ENCODE results near the gene ADAP2.
"Not testable (repeated sequence)": the region's sequence is repeated elsewhere in the genome, so short reads cannot be mapped to it uniquely, and the experiment has no call there.

The ADAP2 gene

DNA sequence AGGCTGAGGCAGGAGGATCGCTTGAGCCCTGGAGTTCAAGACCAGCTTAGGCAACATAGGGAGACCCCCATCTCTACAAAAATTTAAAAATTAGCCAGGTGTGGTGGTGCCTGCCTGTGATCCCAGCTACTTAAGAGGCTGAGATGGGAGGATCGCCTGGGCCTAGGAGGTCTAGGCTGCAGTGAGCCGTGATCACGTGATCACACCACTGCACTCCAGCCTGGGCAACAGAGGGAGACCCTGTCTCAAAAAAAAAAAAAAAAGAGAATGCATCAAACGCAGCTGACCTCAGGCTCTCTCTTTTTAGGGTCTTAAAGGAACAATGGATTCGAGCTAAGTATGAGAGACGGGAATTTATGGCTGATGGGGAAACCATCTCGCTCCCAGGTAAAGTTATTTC is 9.8 kb downstream of the ADAP2 start:
- DNase-seq = not testable (repeated sequence)

- no peak for DNase-seq
These were observed 12.2 kb downstream of the ADAP2 start for GRCh38 chr17:30933966-30934365.

GRCh38 chr17:30939051-30939689 is 17.4 kb downstream of the ADAP2 start:
- no peak for DNase-seq

DNA sequence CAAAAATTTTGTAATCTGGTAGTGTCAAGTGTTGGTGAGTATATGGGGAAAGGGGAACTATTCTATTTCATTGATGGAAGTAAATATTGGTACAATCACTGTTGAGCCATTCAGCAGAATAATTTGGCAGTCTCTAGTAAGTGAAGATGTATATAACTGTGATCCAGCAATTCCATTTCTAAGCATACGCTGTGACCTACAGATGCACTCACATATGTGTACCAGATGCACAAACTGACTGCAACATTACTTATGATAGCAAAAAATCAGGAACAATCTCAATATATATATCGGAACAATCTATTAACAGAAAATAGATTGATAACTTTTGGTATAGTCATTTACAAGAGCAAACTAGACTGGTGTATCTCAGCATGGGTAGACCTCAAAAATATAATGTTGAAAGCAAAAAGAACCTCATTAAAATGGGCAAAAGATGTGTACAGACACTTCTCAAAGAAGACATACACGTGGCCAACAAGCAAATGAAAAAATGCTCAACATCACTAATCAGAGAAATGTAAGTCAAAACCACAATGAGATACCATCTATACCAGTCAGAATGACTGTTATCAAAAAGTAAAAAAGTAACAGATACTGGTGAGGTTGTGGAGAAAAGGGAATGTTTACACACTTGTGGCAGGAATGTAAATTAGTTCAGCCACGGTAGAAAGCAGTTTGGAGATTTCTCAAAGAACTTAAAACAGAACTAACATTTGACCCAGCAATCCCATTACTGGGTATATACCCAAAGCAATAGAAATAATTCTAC is 20.7 kb downstream of the ADAP2 start:
- no peak for DNase-seq

- DNase-seq = no peak
These were observed 26.1 kb downstream of the ADAP2 start for GRCh38 chr17:30947796-30948195.

DNA sequence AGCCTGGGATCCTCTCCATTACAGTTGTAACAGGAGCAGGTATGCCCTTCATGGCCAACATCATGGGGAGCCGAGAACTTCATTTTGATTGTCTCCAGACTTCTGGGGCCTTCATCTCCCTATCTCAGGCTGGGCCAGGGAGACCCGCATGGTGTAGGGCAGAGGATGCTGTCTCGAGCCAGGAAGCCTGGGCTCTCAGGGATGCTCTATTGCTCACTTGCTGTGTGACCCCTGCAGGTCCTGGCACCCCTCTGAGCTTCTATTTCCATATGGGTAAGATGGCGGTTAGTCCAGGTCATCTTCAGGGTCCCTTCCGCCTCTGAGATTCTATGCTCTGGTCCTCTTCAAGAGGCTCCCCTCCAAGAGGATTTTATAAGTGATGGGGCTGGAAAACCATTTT is 28.4 kb downstream of the ADAP2 start:
- DNase-seq = no peak

GRCh38 chr17:30950669-30951399 is 29.1 kb downstream of the ADAP2 start:
- peak; percentile 29 for DNase-seq

DNA sequence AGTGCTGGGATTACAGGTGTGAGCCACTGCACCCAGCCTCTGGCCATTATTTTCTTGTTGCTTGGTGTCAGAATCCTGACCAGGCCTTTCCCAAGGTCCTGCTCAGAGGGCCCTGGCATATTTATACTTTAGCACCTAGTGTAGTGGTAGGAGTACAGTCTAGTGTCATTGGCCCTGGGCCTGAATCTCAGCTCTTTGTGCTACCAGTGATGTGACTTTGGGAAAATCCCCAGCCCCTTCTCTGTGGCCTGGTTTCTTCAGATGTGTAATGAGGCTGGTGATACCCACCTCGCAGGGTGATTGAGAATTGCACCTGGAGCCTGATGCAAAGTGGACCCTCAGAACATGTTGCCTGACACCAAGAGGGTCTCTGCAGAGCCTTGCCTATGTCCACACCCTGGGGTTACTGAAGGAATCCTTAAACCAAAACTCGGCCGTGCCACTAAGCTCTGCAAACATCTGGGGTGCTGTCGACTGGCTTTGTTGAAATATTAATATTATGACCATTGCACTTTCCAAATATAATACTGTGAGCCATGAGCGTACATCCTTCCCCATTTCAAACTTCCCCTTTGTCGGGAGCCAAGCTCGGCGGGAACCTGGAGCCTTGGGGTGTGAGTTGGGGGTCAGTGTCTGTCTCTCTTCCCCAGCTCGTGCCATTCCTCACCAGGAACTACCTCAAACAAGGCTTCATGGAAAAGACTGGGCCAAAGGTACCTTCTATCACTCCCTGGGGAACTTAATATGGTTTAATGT is 31.1 kb downstream of the ADAP2 start:
- DNase-seq = no peak

DNA sequence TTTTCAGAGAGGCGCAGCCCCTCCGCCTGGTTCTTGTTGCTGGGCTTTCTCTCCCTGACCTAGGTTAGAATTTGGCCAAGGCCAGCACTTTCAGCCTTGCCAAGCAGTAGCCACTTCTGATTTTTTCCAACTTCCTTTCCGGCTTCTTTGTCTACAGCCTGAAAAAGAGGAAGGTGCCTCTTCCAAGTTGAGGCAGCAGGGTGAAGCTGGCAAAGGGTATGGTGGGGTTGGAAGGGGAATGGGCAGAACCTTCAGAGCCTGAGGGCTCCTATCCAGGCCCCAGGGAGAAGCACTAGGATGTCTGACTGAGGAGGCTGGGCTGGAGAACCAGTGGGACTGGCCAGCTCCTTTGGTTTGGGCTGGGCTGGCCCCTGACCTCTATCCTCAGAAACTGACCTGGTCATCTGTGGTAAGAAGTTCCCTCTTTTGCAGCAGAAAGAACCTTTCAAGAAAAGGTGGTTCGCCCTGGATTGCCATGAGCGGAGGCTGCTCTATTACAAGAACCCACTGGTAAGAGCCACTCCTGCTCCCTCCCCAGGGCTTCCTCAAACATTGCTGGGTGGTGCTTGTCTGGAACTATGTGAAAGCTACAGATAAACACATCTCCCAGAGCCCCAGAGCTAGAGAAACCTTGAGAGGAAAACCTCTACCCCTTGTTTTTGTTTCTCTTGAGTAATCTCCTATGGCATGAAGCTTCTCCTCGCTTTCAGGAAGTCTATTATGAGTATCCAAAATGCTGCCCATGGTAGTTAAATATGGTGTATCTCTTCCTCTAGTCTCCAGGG is 32.5 kb downstream of the ADAP2 start:
- no peak for DNase-seq

DNA sequence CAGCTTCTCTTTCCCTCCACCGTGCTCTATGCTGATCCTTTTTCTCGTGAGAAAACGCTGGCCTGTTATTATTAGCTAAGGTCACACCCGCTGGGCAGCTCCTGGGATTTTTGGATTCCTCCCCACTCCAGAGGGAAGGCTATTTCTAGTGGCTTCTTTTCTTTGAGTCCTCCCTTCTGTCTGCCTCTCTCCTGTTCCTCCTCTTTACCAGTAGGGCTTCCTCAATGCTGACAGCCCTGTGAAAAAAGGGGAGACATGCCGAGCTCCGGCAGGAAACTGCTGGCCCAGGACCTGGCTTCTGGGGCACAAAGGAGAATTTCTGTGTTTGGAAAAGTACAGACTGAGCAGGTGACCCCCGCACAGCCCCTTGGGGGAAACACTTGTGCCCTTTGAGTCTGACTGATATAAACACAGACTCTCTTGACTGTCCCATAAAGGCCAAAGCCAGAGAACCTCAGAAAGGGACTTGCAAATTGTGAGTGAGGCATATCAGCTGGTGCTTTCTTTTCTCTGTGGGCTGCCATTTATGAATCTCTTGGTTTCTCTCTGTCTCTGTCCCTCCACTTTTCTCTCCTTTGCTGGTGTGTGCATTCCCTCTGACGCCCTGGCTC is 35.1 kb downstream of the ADAP2 start:
- no peak for DNase-seq

DNA sequence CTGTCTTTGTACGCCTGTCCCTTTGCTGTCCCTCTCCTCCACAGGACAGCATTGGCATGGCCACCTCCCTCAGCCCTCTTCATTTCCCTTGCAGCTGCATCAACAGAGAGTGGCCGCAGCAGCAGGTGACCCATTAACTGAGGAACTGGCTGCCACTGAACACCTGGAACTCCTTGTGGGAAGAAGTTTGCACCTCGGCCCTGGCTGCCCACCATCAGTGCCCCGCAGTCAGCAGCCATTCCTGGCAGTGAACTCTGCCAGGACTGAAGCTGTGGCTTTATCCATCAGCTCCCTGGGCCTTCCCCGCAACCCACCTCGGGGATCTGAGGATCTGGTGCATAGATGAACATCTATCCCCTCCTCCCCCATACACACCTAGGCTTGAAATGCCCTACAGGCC is 36.0 kb downstream of the ADAP2 start:
- no peak for DNase-seq

- no peak for DNase-seq
These were observed 36.4 kb downstream of the ADAP2 start for GRCh38 chr17:30958187-30958586.

DNA sequence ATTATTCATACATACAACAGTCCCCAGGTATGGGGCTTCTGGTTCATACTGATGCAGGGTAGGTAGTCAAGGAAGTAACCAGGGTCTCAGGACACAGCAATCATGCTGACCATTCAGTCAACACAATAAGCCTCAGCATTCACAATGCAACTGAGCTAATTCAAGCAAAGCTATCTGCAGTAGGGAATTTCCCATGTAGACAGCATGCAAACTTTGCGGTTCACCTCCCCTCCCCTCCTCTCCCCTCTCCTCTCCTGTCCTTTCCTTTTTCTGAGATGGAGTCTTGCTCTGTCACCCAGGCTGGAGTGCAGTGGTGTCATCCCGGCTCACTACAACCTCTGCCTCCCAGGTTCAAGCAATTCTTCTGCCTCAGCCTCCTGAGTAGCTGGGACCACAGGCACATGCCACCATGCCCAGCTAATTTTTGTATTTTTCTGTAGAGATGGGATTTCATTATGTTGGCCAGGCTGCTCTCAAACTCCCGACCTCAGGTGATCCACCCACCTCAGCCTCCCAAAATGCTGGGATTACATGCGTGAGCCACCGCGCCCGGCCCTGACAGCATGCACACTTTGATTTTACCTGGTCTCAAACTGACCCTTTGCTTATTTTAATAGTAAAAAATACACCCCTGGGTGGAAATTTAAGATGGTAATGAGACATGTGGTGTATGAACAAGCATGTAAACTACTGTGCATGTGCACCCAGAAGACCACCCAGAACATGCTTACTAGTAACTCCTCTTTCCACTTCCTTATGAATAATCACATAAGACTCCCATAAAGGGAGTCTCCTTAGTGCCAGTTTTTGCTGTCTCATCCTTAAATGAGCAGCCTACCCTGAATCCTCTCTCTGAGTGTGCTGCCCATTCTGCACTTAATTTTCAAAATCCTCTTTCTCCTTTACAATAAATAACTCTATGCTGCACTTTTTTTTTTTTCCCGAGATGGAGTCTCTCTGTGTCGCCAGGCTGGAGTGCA is 39.8 kb downstream of the ADAP2 start:
- peak; percentile 82 for DNase-seq

DNA sequence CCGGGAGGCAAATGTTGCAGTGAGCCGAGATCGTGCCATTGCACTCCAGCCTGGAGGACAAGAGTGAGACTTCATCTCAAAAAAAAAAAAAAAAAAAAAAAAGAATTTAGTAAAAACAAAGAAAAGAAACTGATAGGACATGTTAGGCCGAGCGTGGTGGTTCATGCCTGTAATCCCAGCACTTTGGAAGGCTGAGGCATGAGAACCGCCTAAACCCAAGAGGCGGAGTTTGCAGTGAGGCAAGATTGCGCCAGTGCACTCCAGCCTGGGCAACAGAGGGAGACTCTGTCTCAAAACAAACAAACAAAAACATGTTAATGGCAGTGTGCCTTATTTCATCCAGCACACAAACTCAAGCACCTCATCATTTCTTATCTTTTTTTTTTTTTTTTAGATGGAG is 42.6 kb downstream of the ADAP2 start:
- DNase-seq = not testable (repeated sequence)

DNA sequence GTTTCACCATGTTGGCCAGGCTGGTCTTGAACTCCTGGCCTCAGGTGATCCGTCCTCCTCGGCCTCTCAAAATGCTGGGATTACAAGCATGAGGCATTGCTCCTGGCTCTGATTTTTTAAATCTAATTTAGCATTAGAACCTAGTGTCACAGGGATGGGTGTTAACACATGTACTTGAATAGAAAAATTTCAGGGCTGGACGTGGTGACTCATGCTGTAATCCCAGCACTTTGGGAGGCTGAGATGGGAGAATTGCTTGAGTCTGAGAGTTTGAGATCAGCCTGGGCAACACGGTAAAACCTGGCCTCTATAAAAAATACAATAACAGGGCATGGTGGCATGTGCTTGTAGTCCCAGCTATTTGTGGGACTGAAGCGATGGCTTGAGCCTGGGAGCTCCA is 43.1 kb downstream of the ADAP2 start:
- DNase-seq = no peak

DNA sequence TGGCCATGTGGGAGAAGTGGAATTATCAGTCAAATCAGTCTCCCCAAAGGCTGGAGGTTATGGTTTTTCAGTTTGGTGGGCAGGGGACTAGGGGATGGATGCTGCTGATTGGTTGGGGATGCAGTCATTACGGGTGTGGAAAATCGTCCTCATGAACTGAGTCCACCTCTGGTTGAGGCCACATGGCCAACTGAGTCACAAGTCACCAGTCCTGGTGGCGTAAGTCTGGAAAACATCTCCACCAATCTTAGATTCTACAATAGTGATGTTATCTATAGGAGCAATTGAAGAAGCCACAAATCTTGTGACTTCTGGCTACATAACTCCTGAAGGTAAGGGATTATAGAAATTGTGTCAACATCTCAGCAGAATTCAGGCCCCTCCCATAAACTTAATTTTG is 43.9 kb downstream of the ADAP2 start:
- no peak for DNase-seq

DNA sequence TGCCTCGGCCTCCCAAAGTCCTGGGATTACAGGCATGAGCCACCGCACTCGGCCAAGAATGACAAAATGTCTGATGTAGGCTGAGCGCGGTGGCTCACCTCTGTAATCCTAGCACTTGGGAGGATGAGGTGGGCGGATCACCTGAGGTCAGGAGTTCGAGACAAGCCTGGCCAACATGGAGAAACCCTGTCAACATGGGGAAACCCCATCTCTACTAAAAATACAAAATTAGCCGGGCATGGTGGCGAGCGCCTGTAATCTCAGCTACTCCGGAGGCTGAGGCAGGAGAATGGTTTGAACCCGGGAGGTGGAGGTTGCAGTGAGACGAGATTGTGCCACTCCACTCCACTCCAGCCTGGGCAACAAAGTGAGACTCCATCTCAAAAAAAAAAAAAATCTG is 46.2 kb downstream of the ADAP2 start:
- DNase-seq = not testable (repeated sequence)

DNA sequence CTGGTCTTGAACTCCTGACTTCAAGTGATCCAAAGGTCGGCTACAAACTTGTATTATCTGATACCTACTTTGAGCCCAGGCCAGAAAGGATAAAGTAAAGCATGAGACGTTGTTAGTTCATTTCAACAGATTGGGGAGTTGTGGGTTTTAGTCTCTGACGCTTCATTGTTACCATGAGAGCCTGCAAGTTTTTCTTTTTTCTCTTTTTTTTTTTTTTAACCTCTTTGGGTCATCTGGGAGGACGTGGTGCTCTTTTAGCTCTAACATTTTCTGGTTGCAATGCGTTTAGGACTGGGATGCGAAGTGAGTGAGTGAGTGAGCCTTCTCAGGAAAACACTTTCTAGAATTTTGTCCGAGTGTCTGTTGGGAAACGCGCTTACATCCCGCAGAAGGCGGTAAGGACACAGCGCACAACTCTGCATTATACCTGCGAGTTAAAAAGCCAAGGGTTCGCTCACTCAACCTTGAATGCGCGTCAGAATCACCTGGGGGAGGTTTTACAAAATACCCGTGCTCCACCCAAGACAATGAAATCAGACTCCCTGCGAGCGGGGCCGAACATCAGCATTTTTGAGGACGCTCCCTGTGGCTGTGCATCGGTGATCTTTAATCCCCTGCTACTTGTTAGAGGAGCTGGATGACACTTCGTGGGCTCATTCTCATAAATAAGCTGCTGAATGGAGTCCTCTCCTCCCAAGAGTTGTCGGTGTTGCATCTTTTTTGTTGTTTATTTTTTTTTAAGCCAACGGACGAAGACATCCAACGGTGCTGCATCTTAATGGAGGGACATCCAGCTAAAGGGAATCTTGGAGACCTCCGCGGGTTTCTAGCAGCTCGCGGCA is 48.5 kb downstream of the ADAP2 start:
- peak; percentile 46 for DNase-seq

GRCh38 chr17:30970831-30971567 is 49.3 kb downstream of the ADAP2 start, which contains the start of gene RNF135:
RNF135 (plus strand) TSS chr17:30971039; CDS start chr17:30971074, 35 bp downstream.
- peak; percentile 79 for DNase-seq
